H1 (cell line): ENCODE measurements around the gene MPND. TPM values are rescaled to one million over a fixed set of nuclear protein-coding genes. Genes with fewer than 3 reads are reported as not detected.

Source experiments
- CTCF ChIA-PET: fragments of 300-600 bp; sonication (Branson Sonifier 250); formaldehyde crosslinking; loops from one replicate; lab custom pipeline; 2021; ENCODE audit not compliant: partially characterized antibody; lab: Charles Lee
- POLR2A ChIA-PET: fragments of 300-600 bp; sonication (Branson Sonifier 250); formaldehyde crosslinking; loops from one replicate; lab custom pipeline; 2021; ENCODE audit warnings: inconsistent platforms; ENCODE audit not compliant: partially characterized antibody; lab: Charles Lee
- DNase-seq, 2 experiments: peaks; one replicate each; pipeline versions ENCODE4 v3.0.0 to v3.0.0-alpha.2; 2010 to 2022; ENCODE audit warnings: low spot score in 2 of 2, low read depth in 1 of 2, mixed read lengths in 1 of 2
- FAIRE-seq: peaks from 2 replicates; lab custom pipeline; 2011; peaks lifted over from hg19 to GRCh38; lab: Jason Lieb, UNC
- H2AFZ ChIP-seq: 2 replicates; pipeline ENCODE4 v1.8.1; 2012; ENCODE audit warnings: low read length, inconsistent platforms
- H2AK5ac ChIP-seq: 2 replicates; pipeline ENCODE4 v1.6.1; 2013; ENCODE audit warnings: low read depth, low read length
- H2BK120ac ChIP-seq: replicated peaks from 2 replicates; pipeline ENCODE3; 2013; ENCODE audit warnings: low read depth, low read length, inconsistent platforms
- H2BK12ac ChIP-seq: 2 replicates; pipeline ENCODE4 v1.6.1; 2013; ENCODE audit warnings: low read depth, low read length
- H2BK15ac ChIP-seq: 2 replicates; pipeline ENCODE4 v1.6.1; 2013; ENCODE audit warnings: low read length
- H2BK20ac ChIP-seq: 2 replicates; pipeline ENCODE4 v1.6.1; 2013; ENCODE audit warnings: low read length
- H2BK5ac ChIP-seq: 2 replicates; pipeline ENCODE4 v1.6.1; 2013; ENCODE audit warnings: low read depth, low read length
- H3K14ac ChIP-seq: 2 replicates; pipeline ENCODE4 v1.6.1; 2013; ENCODE audit warnings: inconsistent platforms; ENCODE audit not compliant: insufficient read length
- H3K18ac ChIP-seq: 2 replicates; pipeline ENCODE4 v1.6.1; 2013; ENCODE audit warnings: low read length; ENCODE audit errors: extremely low read depth
- H3K23ac ChIP-seq: 2 replicates; pipeline ENCODE4 v1.6.1; 2013; ENCODE audit warnings: inconsistent platforms; ENCODE audit not compliant: insufficient read length
- H3K23me2 ChIP-seq: 2 replicates; pipeline ENCODE4 v1.6.1; 2013; ENCODE audit warnings: low read depth, low read length
- H3K27ac ChIP-seq: 2 replicates; pipeline ENCODE4 v1.6.1; 2011; ENCODE audit warnings: low read depth, low read length, inconsistent platforms
- H3K27me3 ChIP-seq, 4 experiments: replicated peaks in 1 of 4; 1 replicate in 1 of 4; 2 replicates in 3 of 4; pipeline versions ENCODE4 v1.6.1 to v1.8.1; 2011 to 2013; ENCODE audit warnings: low read length in 3 of 4, mild to moderate bottlenecking in 3 of 4, inconsistent platforms in 2 of 4, mixed read lengths in 2 of 4, moderate library complexity in 1 of 4; ENCODE audit not compliant: control insufficient read depth in 3 of 4, insufficient read depth in 3 of 4; ENCODE audit errors: extremely low read depth in 1 of 4
- H3K36me3 ChIP-seq, 4 experiments: 2 replicates each; pipeline versions ENCODE4 v1.6.1 to v1.8.1; 2011 to 2013; ENCODE audit warnings: mild to moderate bottlenecking in 4 of 4, low read length in 3 of 4, moderate library complexity in 2 of 4, control low read depth in 1 of 4, inconsistent platforms in 1 of 4; ENCODE audit not compliant: insufficient read depth in 4 of 4, control insufficient read depth in 2 of 4
- H3K4ac ChIP-seq: replicated peaks from 2 replicates; pipeline ENCODE3; 2013; ENCODE audit warnings: low read length, low read depth, mixed read lengths, inconsistent platforms; ENCODE audit not compliant: insufficient read length
- H3K4me1 ChIP-seq, 4 experiments: replicated peaks in 1 of 4; 1 replicate in 1 of 4; 2 replicates in 3 of 4; pipeline versions ENCODE4 v1.6.1 to v1.8.1; 2011 to 2013; ENCODE audit warnings: low read length in 3 of 4, inconsistent platforms in 2 of 4, mixed read lengths in 1 of 4; ENCODE audit not compliant: insufficient read depth in 4 of 4, control insufficient read depth in 3 of 4
- H3K4me2 ChIP-seq, 2 experiments: 2 replicates each; pipeline versions ENCODE4 v1.6.1 to v1.8.1; 2011 to 2013; ENCODE audit warnings: low read depth in 2 of 2, low read length in 2 of 2, control low read depth in 1 of 2, inconsistent platforms in 1 of 2, mild to moderate bottlenecking in 1 of 2; ENCODE audit not compliant: insufficient read depth in 1 of 2
- H3K4me3 ChIP-seq, 4 experiments: fragments of 200-600, 300-600 bp in 1 of 4; sonication (generic), shearing (Covaris generic), sonication (Bioruptor Twin) in 1 of 4; 2 replicates each; pipeline versions ENCODE4 v1.5.1 to v1.8.1; 2011 to 2016; ENCODE audit warnings: low read length in 4 of 4, low read depth in 3 of 4, control low read depth in 2 of 4, inconsistent platforms in 2 of 4, mild to moderate bottlenecking in 2 of 4, mixed read lengths in 1 of 4, moderate library complexity in 1 of 4; ENCODE audit not compliant: insufficient read depth in 2 of 4; ENCODE audit errors: extremely low read depth in 1 of 4
- H3K56ac ChIP-seq: replicated peaks from 2 replicates; pipeline ENCODE3; 2013; ENCODE audit warnings: low read depth, mild to moderate bottlenecking, mixed read lengths, low read length, inconsistent platforms; ENCODE audit not compliant: insufficient read length
- H3K79me1 ChIP-seq: 2 replicates; pipeline ENCODE4 v1.6.1; 2013; ENCODE audit warnings: low read depth, low read length, control low read depth
- H3K79me2 ChIP-seq, 2 experiments: 2 replicates each; pipeline versions ENCODE4 v1.6.1 to v1.8.1; 2012 to 2013; ENCODE audit warnings: low read length in 2 of 2, mild to moderate bottlenecking in 2 of 2, inconsistent platforms in 1 of 2; ENCODE audit not compliant: insufficient read depth in 2 of 2, control insufficient read depth in 1 of 2
- H3K9ac ChIP-seq, 4 experiments: replicated peaks in 1 of 4; 1 replicate in 1 of 4; 2 replicates in 3 of 4; pipeline versions ENCODE4 v1.6.1 to v1.8.1; 2011 to 2013; ENCODE audit warnings: low read depth in 3 of 4, low read length in 3 of 4, control low read depth in 2 of 4, mild to moderate bottlenecking in 2 of 4, moderate library complexity in 2 of 4, inconsistent platforms in 1 of 4; ENCODE audit errors: extremely low read depth in 1 of 4
- H3K9me3 ChIP-seq, 2 experiments: 2 replicates each; pipeline versions ENCODE4 v1.6.1 to v1.8.1; 2012 to 2013; ENCODE audit warnings: mild to moderate bottlenecking in 2 of 2, moderate library complexity in 2 of 2, control low read depth in 1 of 2, inconsistent platforms in 1 of 2, low read depth in 1 of 2, low read length in 1 of 2, mixed read lengths in 1 of 2; ENCODE audit not compliant: insufficient read depth in 2 of 2
- H4K20me1 ChIP-seq, 2 experiments: replicated peaks in 1 of 2; 2 replicates each; pipeline versions ENCODE3 to v1.8.1; 2011 to 2013; ENCODE audit warnings: inconsistent platforms in 2 of 2, low read length in 2 of 2, mild to moderate bottlenecking in 1 of 2; ENCODE audit not compliant: insufficient read depth in 2 of 2, control insufficient read depth in 1 of 2
- H4K5ac ChIP-seq: 2 replicates; pipeline ENCODE4 v1.6.1; 2013; ENCODE audit warnings: low read length, low read depth, mixed read lengths, inconsistent platforms; ENCODE audit not compliant: insufficient read length
- H4K8ac ChIP-seq: 2 replicates; pipeline ENCODE4 v1.8.0; 2013; ENCODE audit warnings: mild to moderate bottlenecking, moderate library complexity, low read length, inconsistent platforms; ENCODE audit not compliant: insufficient read depth; ENCODE audit errors: extremely low read depth
- H4K91ac ChIP-seq: replicated peaks from 2 replicates; pipeline ENCODE3; 2013; ENCODE audit warnings: low read length, mixed read lengths, inconsistent platforms; ENCODE audit not compliant: insufficient read length
- ASH2L ChIP-seq: fragments of 200-600, 300-600 bp; sonication (generic); IDR thresholded peaks from one replicate; pipeline ENCODE4 v1.7.1; 2017; ENCODE audit warnings: low read length
- CBX8 ChIP-seq: fragments of 300-800, 300-1000 bp; sonication (generic); IDR thresholded peaks from 2 replicates; pipeline ENCODE4 v1.7.1; 2016; ENCODE audit warnings: low read depth, low read length, borderline replicate concordance
- CHD1 ChIP-seq: IDR thresholded peaks from 2 replicates; pipeline ENCODE4 v1.6.1; 2012; ENCODE audit warnings: low read depth, low read length, improper control_type of control experiment
- CTBP2 ChIP-seq: IDR thresholded peaks from 2 replicates; pipeline ENCODE4 v1.7.0; 2011; ENCODE audit warnings: borderline replicate concordance, mild to moderate bottlenecking, moderate library complexity, mixed read lengths, low read length; ENCODE audit not compliant: insufficient read depth, insufficient read length
- EP300 ChIP-seq, 2 experiments: IDR thresholded peaks; 1 replicate in 1 of 2; 2 replicates in 1 of 2; pipeline ENCODE4 v1.6.1; 2011 to 2012; ENCODE audit warnings: low read depth in 2 of 2, low read length in 2 of 2, mild to moderate bottlenecking in 2 of 2, borderline replicate concordance in 1 of 2, inconsistent platforms in 1 of 2, moderate library complexity in 1 of 2
- POLR2A ChIP-seq, 2 experiments: IDR thresholded peaks; 1 replicate in 1 of 2; 2 replicates in 1 of 2; pipeline ENCODE4 v1.6.1; 2011; ENCODE audit warnings: low read depth in 2 of 2, low read length in 2 of 2, mild to moderate bottlenecking in 2 of 2; ENCODE audit errors: control extremely low read depth in 1 of 2
- SP1 ChIP-seq: IDR thresholded peaks from 2 replicates; pipeline ENCODE4 v1.6.1; 2011; ENCODE audit warnings: low read depth, low read length
- TCF12 ChIP-seq: IDR thresholded peaks from 2 replicates; pipeline ENCODE4 v1.6.1; 2011; ENCODE audit warnings: low read depth, mild to moderate bottlenecking, low read length
- WGBS, 2 experiments: shearing (Covaris generic) in 1 of 2; methylation state at CpG; one replicate each; pipeline versions ENCODE4 v1.1.6 to v1.1.7; 2013 to 2015; ENCODE audit warnings: low lambda C conversion rate in 2 of 2, mixed read lengths in 2 of 2, inconsistent platforms in 1 of 2, low coverage in 1 of 2, missing lambda C conversion rate in 1 of 2; ENCODE audit not compliant: insufficient replicate concordance in 2 of 2, insufficient coverage in 1 of 2, insufficient read length in 1 of 2; ENCODE audit errors: extremely low coverage in 1 of 2, missing lambda C conversion rate in 1 of 2; 5-methylcytosine and 5-hydroxymethylcytosine counted together
- polyA plus RNA-seq, 7 experiments: library from polyadenylated mRNA; depleted of rRNA in 3 of 7; stranded (reverse) in 5 of 7; unstranded in 2 of 7; fragments of >200 nt in 5 of 7; fragments of 200-250 nt in 2 of 7; gene quantifications; 1 replicate in 5 of 7; 2 replicates in 1 of 7; 4 replicates in 1 of 7; pipeline versions ENCODE4 v1.2.1 to v1.2.3, GENCODE V29; 2011 to 2013; ENCODE audit warnings: missing spikeins in 2 of 7, mixed read lengths in 2 of 7
- total RNA-seq: library from RNA; stranded (reverse); fragmentation: NEBNext Ultra II Directional; extraction: Animal tissue kit (Norgen Biotek cat#: 25700); gene quantifications from 2 replicates; pipeline ENCODE4 v1.2.1, GENCODE V29; 2021
- TF ChIP-seq, protein P1 (sequence below): IDR thresholded peaks from 2 replicates; pipeline ENCODE4 v1.6.1; 2012; ENCODE audit warnings: low read length, inconsistent platforms

MPND gene
- total and polyA plus RNA-seq, 2 of the 8 experiments (the other 6 are each of a cell fraction or from before 2014, with no cell fraction given), result 22.9 to 27.7 TPM

DNA sequence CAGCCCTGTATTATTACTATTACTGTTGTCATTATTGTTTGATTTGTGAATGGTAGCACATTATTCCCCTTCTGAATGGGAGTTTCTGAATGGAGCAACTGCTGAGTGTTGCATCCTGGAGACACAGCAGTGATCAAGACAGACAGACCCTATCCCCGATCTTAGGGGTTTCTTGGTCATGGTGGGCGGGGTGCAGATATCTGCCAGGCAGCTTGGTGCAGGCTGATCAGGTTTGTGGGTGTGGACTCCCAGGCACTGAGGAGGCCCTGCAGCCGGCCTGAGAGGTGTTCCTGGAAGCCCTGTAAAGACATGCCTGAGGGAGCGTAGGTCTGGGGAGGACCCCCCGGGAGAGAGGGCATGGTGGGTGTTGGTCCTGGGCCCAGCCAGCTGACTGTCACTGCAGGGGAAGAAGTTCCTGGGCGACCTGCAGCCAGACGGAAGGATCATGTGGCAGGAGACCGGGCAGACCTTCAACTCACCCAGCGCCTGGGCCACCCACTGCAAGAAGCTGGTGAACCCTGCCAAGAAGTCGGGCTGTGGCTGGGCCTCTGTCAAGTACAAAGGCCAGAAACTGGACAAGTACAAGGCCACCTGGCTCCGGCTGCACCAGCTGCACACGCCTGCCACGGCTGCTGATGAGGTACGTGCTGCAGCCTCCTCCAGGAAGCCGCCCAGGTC lies 2.1 kb downstream of the MPND start:
- H2BK120ac ChIP-seq, result no peak overlapping the region
- WGBS, 2 experiments, result 96% methylated on average over 15 of the region's 15 CpGs; no CpG with 5 or more reads in 1 of the 2 experiments
- no peak overlapping the region for H2BK5ac ChIP-seq
- peaks cover 0 to 5% of the 10 kb centered on the region in 2 experiments; a peak in 1 of 4 replicates for H3K79me2 ChIP-seq
- no peaks in the 10 kb centered on the region for H3K9me3 ChIP-seq
- FAIRE-seq, result no peak
- CTCF ChIA-PET, result interaction anchor here (0.6 to 20.4 kb wide), 7 partner anchors 8 to 206 kb away, joined by 3 to 311 read pairs (median 3); partner anchors contain the start of gene SHD
- peaks cover 0 to 16% (median 5%) of the 10 kb centered on the region in 4 experiments; a peak in 5 of 8 replicates for H3K36me3 ChIP-seq
- H4K5ac ChIP-seq, result no peak overlapping the region
- H3K14ac ChIP-seq, result no peak overlapping the region
- no peak overlapping the region for H3K9ac ChIP-seq
- H4K20me1 ChIP-seq, result peaks cover 0 to 8% of the 10 kb centered on the region in 2 experiments
- no peak overlapping the region for H3K4ac ChIP-seq
- no peak overlapping the region for H4K91ac ChIP-seq
- no peak overlapping the region for H3K27ac ChIP-seq
- no peak overlapping the region for H3K18ac ChIP-seq
- H2BK20ac ChIP-seq, result no peak overlapping the region
- TF ChIP-seq POLR2A (IDR thresholded peaks at IDR 0.05; ENCODE audit: control extremely low read depth in 1 of 2, low read depth in 2 of 2, low read length in 2 of 2), result no peak
- TF ChIP-seq CTBP2, result no peak
- no peak for TF ChIP-seq CHD1
- TF ChIP-seq, protein P1, sequence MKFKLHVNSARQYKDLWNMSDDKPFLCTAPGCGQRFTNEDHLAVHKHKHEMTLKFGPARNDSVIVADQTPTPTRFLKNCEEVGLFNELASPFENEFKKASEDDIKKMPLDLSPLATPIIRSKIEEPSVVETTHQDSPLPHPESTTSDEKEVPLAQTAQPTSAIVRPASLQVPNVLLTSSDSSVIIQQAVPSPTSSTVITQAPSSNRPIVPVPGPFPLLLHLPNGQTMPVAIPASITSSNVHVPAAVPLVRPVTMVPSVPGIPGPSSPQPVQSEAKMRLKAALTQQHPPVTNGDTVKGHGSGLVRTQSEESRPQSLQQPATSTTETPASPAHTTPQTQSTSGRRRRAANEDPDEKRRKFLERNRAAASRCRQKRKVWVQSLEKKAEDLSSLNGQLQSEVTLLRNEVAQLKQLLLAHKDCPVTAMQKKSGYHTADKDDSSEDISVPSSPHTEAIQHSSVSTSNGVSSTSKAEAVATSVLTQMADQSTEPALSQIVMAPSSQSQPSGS, result no peak
- no peak for TF ChIP-seq TCF12
- no peak for TF ChIP-seq SP1
- no peak for TF ChIP-seq ASH2L
- TF ChIP-seq CBX8, result no peak
- TF ChIP-seq EP300 (IDR thresholded peaks at IDR 0.05; ENCODE audit: borderline replicate concordance in 1 of 2, low read depth in 2 of 2, low read length in 2 of 2), result no peak
- H4K8ac ChIP-seq, result no peak overlapping the region; the same call in 1 of the 2 replicates
- no peak overlapping the region for H3K4me3 ChIP-seq
- no peaks in the 10 kb centered on the region for H3K27me3 ChIP-seq
- H3K4me1 ChIP-seq, result peaks cover 0 to 13% (median 4%) of the 10 kb centered on the region in 4 experiments; a peak in 5 of 7 replicates
- no peak overlapping the region for H2BK12ac ChIP-seq
- no peak overlapping the region for H2AK5ac ChIP-seq
- no peak overlapping the region for H2AFZ ChIP-seq
- no peaks in the 10 kb centered on the region for H3K79me1 ChIP-seq
- H2BK15ac ChIP-seq, result no peak overlapping the region
- POLR2A ChIA-PET, result interaction anchor here (0.6 to 5.6 kb wide), 5 partner anchors 14 to 1443 kb away, joined by 3 to 72 read pairs (median 36); no protein-coding TSS in a partner anchor
- no peak overlapping the region for H3K56ac ChIP-seq
- H3K23ac ChIP-seq, result no peak overlapping the region
- no peak overlapping the region for H3K4me2 ChIP-seq
- no peak for DNase-seq
- peaks cover 10% of the 10 kb centered on the region for H3K23me2 ChIP-seq
